ENCODE data around the gene ZNF746. TPM values are rescaled to one million over a fixed set of nuclear protein-coding genes. Genes with fewer than 3 reads are reported as not detected.

The ZNF746 gene
- total and polyA plus RNA-seq, 2 donors (not counting 3 experiments of a cell fraction or from before 2014, with no cell fraction given), result 10.5 to 20.8 TPM

DNA sequence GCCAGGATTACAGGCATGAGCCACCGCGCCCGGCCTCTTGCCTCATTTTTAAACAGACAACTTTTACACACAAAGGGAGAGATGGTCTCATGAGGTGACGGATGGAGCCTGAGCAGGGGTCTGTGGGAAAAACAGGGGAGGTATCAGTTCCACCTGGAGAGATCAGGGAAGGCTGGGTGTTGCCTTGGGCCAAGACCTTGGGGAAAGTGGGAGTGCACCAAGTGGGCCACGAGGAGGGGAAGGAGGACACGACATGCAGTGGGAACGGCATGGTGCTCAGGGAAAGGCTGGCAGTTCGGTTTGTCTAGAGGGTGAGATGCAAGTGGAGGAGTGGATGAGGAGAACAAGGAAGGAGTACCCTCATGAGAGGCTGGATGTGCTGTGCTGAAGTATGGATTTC lies 27.8 kb downstream of the ZNF746 start:
- H3K4me3 ChIP-seq (replicated peaks in 1 of 3; ENCODE audit: insufficient read depth in 1 of 3, low read depth in 1 of 3, low read length in 3 of 3), result no peak overlapping the region
- no peaks in the 10 kb centered on the region for H4K20me1 ChIP-seq (replicated peaks; ENCODE audit: control insufficient read depth, extremely low read depth, insufficient read depth, low read length)
- no peak for FAIRE-seq
- no peaks in the 10 kb centered on the region for H3K4me1 ChIP-seq (ENCODE audit: control insufficient read depth, extremely low read depth, insufficient read depth, low read length)
- H3K4me2 ChIP-seq (ENCODE audit: insufficient read depth, low read length), result no peak overlapping the region
- no peaks in the 10 kb centered on the region for H3K9me3 ChIP-seq (replicated peaks; ENCODE audit: control insufficient read depth, insufficient read depth, low read length)
- no peaks in the 10 kb centered on the region for H3K79me2 ChIP-seq (ENCODE audit: control insufficient read depth, insufficient read depth, low read length)
- ChIA-PET CTCF (no interaction called here), POLR2A (no interaction called here)
- TF ChIP-seq MYC (IDR thresholded peaks at IDR 0.05; ENCODE audit: low read depth, low read length), result no peak
- no peak for TF ChIP-seq POLR2AphosphoS5 (IDR thresholded peaks at IDR 0.05; ENCODE audit: insufficient read depth, low read depth, low read length)
- no peak for TF ChIP-seq JUN (IDR thresholded peaks at IDR 0.05; ENCODE audit: borderline replicate concordance, insufficient read depth, insufficient read length, low read depth)
- TF ChIP-seq GATA2 (IDR thresholded peaks at IDR 0.05; ENCODE audit: insufficient read depth, insufficient read length, low read depth, low read length), result no peak
- TF ChIP-seq FOS (IDR thresholded peaks at IDR 0.05; ENCODE audit: borderline replicate concordance, insufficient read depth, low read length), result no peak
- TF ChIP-seq EZH2 (IDR thresholded peaks at IDR 0.05; ENCODE audit: borderline replicate concordance, low read depth, low read length, severe bottlenecking), result no peak
- no peak for TF ChIP-seq POLR2A (IDR thresholded peaks at IDR 0.05; ENCODE audit: low read depth, low read length)
- TF ChIP-seq, protein P1, sequence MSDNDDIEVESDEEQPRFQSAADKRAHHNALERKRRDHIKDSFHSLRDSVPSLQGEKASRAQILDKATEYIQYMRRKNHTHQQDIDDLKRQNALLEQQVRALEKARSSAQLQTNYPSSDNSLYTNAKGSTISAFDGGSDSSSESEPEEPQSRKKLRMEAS (IDR thresholded peaks at IDR 0.05; ENCODE audit: insufficient read depth, insufficient read length), result no peak
- TF ChIP-seq, protein P2, sequence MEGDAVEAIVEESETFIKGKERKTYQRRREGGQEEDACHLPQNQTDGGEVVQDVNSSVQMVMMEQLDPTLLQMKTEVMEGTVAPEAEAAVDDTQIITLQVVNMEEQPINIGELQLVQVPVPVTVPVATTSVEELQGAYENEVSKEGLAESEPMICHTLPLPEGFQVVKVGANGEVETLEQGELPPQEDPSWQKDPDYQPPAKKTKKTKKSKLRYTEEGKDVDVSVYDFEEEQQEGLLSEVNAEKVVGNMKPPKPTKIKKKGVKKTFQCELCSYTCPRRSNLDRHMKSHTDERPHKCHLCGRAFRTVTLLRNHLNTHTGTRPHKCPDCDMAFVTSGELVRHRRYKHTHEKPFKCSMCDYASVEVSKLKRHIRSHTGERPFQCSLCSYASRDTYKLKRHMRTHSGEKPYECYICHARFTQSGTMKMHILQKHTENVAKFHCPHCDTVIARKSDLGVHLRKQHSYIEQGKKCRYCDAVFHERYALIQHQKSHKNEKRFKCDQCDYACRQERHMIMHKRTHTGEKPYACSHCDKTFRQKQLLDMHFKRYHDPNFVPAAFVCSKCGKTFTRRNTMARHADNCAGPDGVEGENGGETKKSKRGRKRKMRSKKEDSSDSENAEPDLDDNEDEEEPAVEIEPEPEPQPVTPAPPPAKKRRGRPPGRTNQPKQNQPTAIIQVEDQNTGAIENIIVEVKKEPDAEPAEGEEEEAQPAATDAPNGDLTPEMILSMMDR (IDR thresholded peaks at IDR 0.05; ENCODE audit: extremely low read depth in 1 of 2, insufficient read depth in 1 of 2, low read depth in 1 of 2, low read length in 2 of 2), result no peak
- H3K27ac ChIP-seq (ENCODE audit: insufficient read depth, low read depth, low read length), result no peak overlapping the region
- peaks cover 0 to 4% of the 10 kb centered on the region in 2 experiments for H3K27me3 ChIP-seq (ENCODE audit: control insufficient read depth in 2 of 2, insufficient read depth in 2 of 2, low read length in 2 of 2)
- no peak overlapping the region for H2AFZ ChIP-seq (ENCODE audit: low read depth, low read length)
- no TSS peak for BruUV-seq (replicated peaks)
- H3K9ac ChIP-seq (replicated peaks; ENCODE audit: extremely low read depth, insufficient read depth, low read length), result no peak overlapping the region
- dilution Hi-C loops (cut with MboI; ENCODE audit: extremely low pct_ligation_motif_present, low sequenced_read_pairs), result no loop called here
- intact Hi-C loops (cut with micrococcal nuclease), result no loop called here
- no peak for DNase-seq (ENCODE audit: low read depth, low spot score)
- peaks cover 0 to 9% of the 10 kb centered on the region in 2 experiments for H3K36me3 ChIP-seq (ENCODE audit: control insufficient read depth in 2 of 2, extremely low read depth in 1 of 2, insufficient read depth in 2 of 2, low read length in 2 of 2)
- H3K9me1 ChIP-seq (replicated peaks; ENCODE audit: control insufficient read depth, extremely low read depth, insufficient read depth, low read length), result no peaks in the 10 kb centered on the region
